HepG2 (cell line): ENCODE data around the gene DNAJA1. TPM values are rescaled to one million over a fixed set of nuclear protein-coding genes. Genes with fewer than 3 reads are reported as not detected.

Experiments used
- ATAC-seq: fragments of 200-7000 bp; cut with Tn5 transposase; 3 replicates; pipeline ENCODE4 v1.9.1; 2020; ENCODE audit warnings: mild to moderate bottlenecking, moderate library complexity
- BruUV-seq: library from RNA; stranded (reverse); fragments of 400-500 nt; replicated peaks from 2 replicates; lab custom pipeline; 2021; lab: Mats Ljungman, UMichigan
- CTCF ChIA-PET: fragments of 300-600 bp; formaldehyde crosslinking; extraction: SDS; loops from one replicate; lab custom pipeline; 2021; ENCODE audit warnings: low total read pairs, inconsistent platforms, low intra/inter-chr PET ratio; lab: Yijun Ruan, JAX
- POLR2A ChIA-PET: fragments of 350-600 bp; sonication (Branson Sonifier 250); formaldehyde crosslinking; loops from one replicate; lab custom pipeline; 2020; ENCODE audit warnings: antibody characterized with exemption, inconsistent platforms; lab: Yijun Ruan, JAX
- DNase-seq: peaks from one replicate; pipeline ENCODE4 v3.0.0-alpha.2; 2015; ENCODE audit warnings: low spot score
- FAIRE-seq: peaks from 3 replicates; lab custom pipeline; 2011; peaks lifted over from hg19 to GRCh38; lab: Jason Lieb, UNC
- H2AFZ ChIP-seq: one replicate; pipeline ENCODE4 v1.6.1; 2011; ENCODE audit warnings: low read length, inconsistent platforms
- H3K27ac ChIP-seq: fragments of 300-600 bp; 3 replicates; pipeline ENCODE4 v1.8.0; 2011; ENCODE audit warnings: mixed run types, mild to moderate bottlenecking, mixed read lengths, low read length, inconsistent platforms; ENCODE audit not compliant: insufficient read depth; ENCODE audit errors: extremely low read length
- H3K27me3 ChIP-seq, 2 experiments: fragments of 200-600 bp in 1 of 2; 2 replicates in 1 of 2; 3 replicates in 1 of 2; pipeline versions ENCODE4 v1.6.0 to v1.8.0; 2011; ENCODE audit warnings: low read length in 2 of 2, mild to moderate bottlenecking in 2 of 2, moderate library complexity in 2 of 2, inconsistent platforms in 1 of 2; ENCODE audit not compliant: insufficient read depth in 2 of 2, control insufficient read depth in 1 of 2
- H3K36me3 ChIP-seq, 2 experiments: fragments of 200-600 bp in 1 of 2; replicated peaks in 1 of 2; 2 replicates in 1 of 2; 3 replicates in 1 of 2; pipeline versions ENCODE4 v1.5.1 to v1.8.0; 2011; ENCODE audit warnings: low read length in 2 of 2, inconsistent platforms in 1 of 2; ENCODE audit not compliant: insufficient read depth in 2 of 2, control insufficient read depth in 1 of 2
- H3K4me1 ChIP-seq: 2 replicates; pipeline ENCODE4 v1.5.1; 2012; ENCODE audit warnings: low read length, inconsistent platforms; ENCODE audit not compliant: insufficient read depth
- H3K4me2 ChIP-seq: 2 replicates; pipeline ENCODE4 v1.6.0; 2011; ENCODE audit warnings: low read depth, low read length, inconsistent platforms
- H3K4me3 ChIP-seq, 3 experiments: fragments of 200-600 bp in 1 of 3; sonication (generic), shearing (Covaris generic) in 1 of 3; replicated peaks in 1 of 3; 2 replicates each; pipeline ENCODE4 v1.5.1; 2011 to 2016; ENCODE audit warnings: low read length in 3 of 3, inconsistent platforms in 2 of 3, low read depth in 2 of 3, mild to moderate bottlenecking in 2 of 3, control low read depth in 1 of 3, mixed read lengths in 1 of 3; ENCODE audit not compliant: insufficient read depth in 1 of 3
- H3K79me2 ChIP-seq: one replicate; pipeline ENCODE4 v1.6.1; 2011; ENCODE audit warnings: low read length, inconsistent platforms; ENCODE audit not compliant: insufficient read depth
- H3K9ac ChIP-seq: 2 replicates; pipeline ENCODE4 v1.6.0; 2011; ENCODE audit warnings: mild to moderate bottlenecking, low read depth, low read length, inconsistent platforms; ENCODE audit not compliant: insufficient read depth
- H3K9me3 ChIP-seq: 2 replicates; pipeline ENCODE4 v1.5.1; 2012; ENCODE audit warnings: mild to moderate bottlenecking, low read length
- H4K20me1 ChIP-seq: 2 replicates; pipeline ENCODE4 v1.6.0; 2011; ENCODE audit warnings: inconsistent platforms, mild to moderate bottlenecking, low read length, moderate library complexity; ENCODE audit not compliant: insufficient read depth
- AGO1 ChIP-seq: fragments of 200-400 bp; formaldehyde crosslinking; IDR thresholded peaks from 2 replicates; pipeline ENCODE4 v1.6.1; 2017; ENCODE audit warnings: mild to moderate bottlenecking, low read depth, low read length, moderate library complexity; ENCODE audit not compliant: poor library complexity, severe bottlenecking
- AGO2 ChIP-seq: fragments of 200-400 bp; formaldehyde crosslinking; optimal IDR thresholded peaks from 2 replicates; pipeline ENCODE3; 2017; ENCODE audit warnings: mild to moderate bottlenecking, low read depth, low read length, moderate library complexity
- HNRNPLL ChIP-seq: fragments of 200-400 bp; formaldehyde crosslinking; IDR thresholded peaks from 2 replicates; pipeline ENCODE4 v1.6.1; 2017; ENCODE audit warnings: mild to moderate bottlenecking, low read depth, low read length; ENCODE audit not compliant: poor library complexity, severe bottlenecking
- KDM4B ChIP-seq: sonication (generic); formaldehyde crosslinking; IDR thresholded peaks from 2 replicates; pipeline ENCODE4 v1.4.0; 2020; ENCODE audit warnings: missing genetic modification reagents
- NBN ChIP-seq: fragments of 450-650 bp; conservative IDR thresholded peaks from 2 replicates; pipeline ENCODE4 v1.6.1; 2017
- RBFOX2 ChIP-seq: fragments of 200-400 bp; formaldehyde crosslinking; IDR thresholded peaks from 2 replicates; pipeline ENCODE4 v1.6.1; 2017; ENCODE audit warnings: low read depth, mild to moderate bottlenecking, low read length
- SP5 ChIP-seq: IDR thresholded peaks from 2 replicates; pipeline ENCODE4 v1.6.1; 2016; ENCODE audit warnings: low read depth, borderline replicate concordance
- ZC3H13 ChIP-seq: sonication (generic); formaldehyde crosslinking; IDR thresholded peaks from 2 replicates; pipeline ENCODE4 v1.8.1; 2023; ENCODE audit warnings: mild to moderate bottlenecking, missing genetic modification reagents, moderate library complexity
- ZNF574 ChIP-seq: sonication (generic); formaldehyde crosslinking; IDR thresholded peaks from 2 replicates; pipeline ENCODE4 v1.4.0; 2020; ENCODE audit warnings: missing genetic modification reagents
- ZNF768 ChIP-seq: sonication (generic); formaldehyde crosslinking; IDR thresholded peaks from 2 replicates; pipeline ENCODE4 v1.4.0; 2020; ENCODE audit warnings: missing genetic modification reagents
- WGBS: methylation state at CpG from one replicate; pipeline ENCODE4 v1.1.6; 2017; ENCODE audit warnings: low lambda C conversion rate; 5-methylcytosine and 5-hydroxymethylcytosine counted together
- in situ Hi-C: cut with HindIII; loops from 2 replicates; pipeline ENCODE4 v1.10.0; 2017; ENCODE audit warnings: low pct_unique_long_range_greater_than_20kb; ENCODE audit not compliant: extremely low pct_ligation_motif_present
- intact Hi-C: fragments of 100-400 bp; cut with micrococcal nuclease; formaldehyde crosslinking; loops from one replicate; pipeline ENCODE4 v1.10.0; 2022; ENCODE audit not compliant: unreplicated experiment
- polyA plus RNA-seq, 8 experiments: library from polyadenylated mRNA; depleted of rRNA in 3 of 8; stranded (reverse) in 7 of 8; unstranded in 1 of 8; fragments of >200 nt; fragmentation: Illumina TruSeq in 4 of 8; extraction: Trizol in 4 of 8; gene quantifications; 2 replicates each; pipeline versions ENCODE4 v1.2.1 to v1.2.3, GENCODE V29; 2011 to 2016; ENCODE audit warnings: low read depth in 4 of 8, missing spikeins in 1 of 8, mixed read lengths in 1 of 8; ENCODE audit not compliant: insufficient read depth in 1 of 8
- total RNA-seq, 5 experiments: library from RNA; depleted of rRNA; stranded (reverse); fragments of >200 nt; fragmentation: Illumina TruSeq; extraction: Trizol; gene quantifications; 2 replicates each; pipeline ENCODE4 v1.2.3, GENCODE V29; 2016; ENCODE audit warnings: low read depth in 1 of 5
- TF ChIP-seq, protein P1 (sequence below): sonication (generic); formaldehyde crosslinking; IDR thresholded peaks from 2 replicates; pipeline ENCODE4 v1.5.1; 2020; ENCODE audit warnings: mild to moderate bottlenecking, missing genetic modification reagents, moderate library complexity

DNAJA1 gene
- total and polyA plus RNA-seq, 2 of the 13 experiments (the other 11 are each of a cell fraction or from before 2014, with no cell fraction given): 95.9 to 306 TPM

DNA sequence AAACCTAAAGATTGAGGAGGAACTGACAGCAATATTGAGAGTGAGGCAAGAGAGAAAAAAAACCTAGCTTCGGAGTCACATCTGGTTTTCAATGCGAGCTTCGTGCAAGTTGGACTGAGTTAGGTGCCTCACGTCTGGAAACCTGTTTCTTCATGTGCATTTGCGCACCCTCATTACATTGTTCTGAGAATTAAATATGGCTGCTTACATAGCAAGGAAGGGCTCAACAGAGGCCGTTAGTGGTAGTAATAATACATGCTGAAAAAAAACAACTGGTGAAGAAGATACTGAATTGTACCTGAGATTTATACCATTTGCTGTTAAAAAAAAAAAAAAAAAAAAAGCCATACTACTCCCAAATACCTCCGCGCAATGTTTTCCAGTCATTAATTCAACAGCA is 18.6 kb downstream of the DNAJA1 start:
- BruUV-seq: no TSS peak
- ChIA-PET POLR2A (interaction anchor here (1.2 to 5.0 kb wide), 2 partner anchors 15 to 19 kb away, joined by 3 to 25 read pairs; partner anchors contain the start of gene DNAJA1), CTCF (no interaction called here)
- TF ChIP-seq ZNF574: no peak
- TF ChIP-seq NBN: no peak
- no peak for TF ChIP-seq KDM4B (CRISPR knock-in tag)
- no peak for TF ChIP-seq ZC3H13
- TF ChIP-seq SP5 (CRISPR knock-in tag): no peak
- ATAC-seq (no peak), DNase-seq (no peak), FAIRE-seq (no peak)
- H3K9ac ChIP-seq: no peak overlapping the region
- H3K4me1 ChIP-seq: peaks cover 48% of the 10 kb centered on the region
- no peaks in the 10 kb centered on the region for H3K79me2 ChIP-seq
- in situ Hi-C loops: no loop called here
- no peaks in the 10 kb centered on the region for H3K9me3 ChIP-seq
- H3K36me3 ChIP-seq: peaks cover 2 to 21% of the 10 kb centered on the region in 2 experiments
- no peak overlapping the region for H3K27ac ChIP-seq
- no peaks in the 10 kb centered on the region for H3K27me3 ChIP-seq
- H4K20me1 ChIP-seq: 0 out of 2 replicates have a peak, but pooled peaks cover 1% of the 10 kb centered on the region
- intact Hi-C loops: no loop called here
- WGBS: 96% methylated on average over 8 of the region's 8 CpGs
- H3K4me2 ChIP-seq: no peak overlapping the region
- H3K4me3 ChIP-seq: 0 out of 6 replicates have a peak overlapping the region, but pooled peaks of 1 of the 3 experiments have one; percentile 12
- no peak overlapping the region for H2AFZ ChIP-seq

GRCh38 chr9:33044162-33044673 is 19.1 kb downstream of the DNAJA1 start:
- Histone ChIP-seq H4K20me1 (no peaks in the 10 kb centered on the region), H3K4me2 (no peak overlapping the region), H2AFZ (no peak overlapping the region), H3K27me3 (no peaks in the 10 kb centered on the region), H3K9ac (0 out of 2 replicates have a peak overlapping the region, but pooled peaks have one; percentile 6), H3K79me2 (no peaks in the 10 kb centered on the region), H3K4me1 (peaks cover 53% of the 10 kb centered on the region), H3K36me3 (peaks cover 2 to 16% of the 10 kb centered on the region in 2 experiments), H3K4me3 (peak overlapping the region in 1 of 3 experiments; percentile 12; a peak in 1 of 6 replicates), H3K9me3 (no peaks in the 10 kb centered on the region), H3K27ac (no peak overlapping the region)
- DNase-seq (no peak), FAIRE-seq (no peak), ATAC-seq (peak; percentile 5; the same call in 2 of the 3 replicates)
- ChIA-PET CTCF (no interaction called here), POLR2A (interaction anchor here (1.2 kb wide), 2 partner anchors 16 to 19 kb away, joined by 3 to 4 read pairs; partner anchors contain the start of gene DNAJA1)
- 87% methylated on average over 41 of the region's 41 CpGs for WGBS
- intact Hi-C loops (no loop called here), in situ Hi-C loops (no loop called here)
- BruUV-seq: no TSS peak
- TF ChIP-seq HNRNPLL (peak; percentile 26), AGO1 (peak; percentile 59), AGO2 (peak; percentile 98), ZNF768 (CRISPR knock-in tag) (no peak), RBFOX2 (peak; percentile 59)
- TF ChIP-seq, protein P1, sequence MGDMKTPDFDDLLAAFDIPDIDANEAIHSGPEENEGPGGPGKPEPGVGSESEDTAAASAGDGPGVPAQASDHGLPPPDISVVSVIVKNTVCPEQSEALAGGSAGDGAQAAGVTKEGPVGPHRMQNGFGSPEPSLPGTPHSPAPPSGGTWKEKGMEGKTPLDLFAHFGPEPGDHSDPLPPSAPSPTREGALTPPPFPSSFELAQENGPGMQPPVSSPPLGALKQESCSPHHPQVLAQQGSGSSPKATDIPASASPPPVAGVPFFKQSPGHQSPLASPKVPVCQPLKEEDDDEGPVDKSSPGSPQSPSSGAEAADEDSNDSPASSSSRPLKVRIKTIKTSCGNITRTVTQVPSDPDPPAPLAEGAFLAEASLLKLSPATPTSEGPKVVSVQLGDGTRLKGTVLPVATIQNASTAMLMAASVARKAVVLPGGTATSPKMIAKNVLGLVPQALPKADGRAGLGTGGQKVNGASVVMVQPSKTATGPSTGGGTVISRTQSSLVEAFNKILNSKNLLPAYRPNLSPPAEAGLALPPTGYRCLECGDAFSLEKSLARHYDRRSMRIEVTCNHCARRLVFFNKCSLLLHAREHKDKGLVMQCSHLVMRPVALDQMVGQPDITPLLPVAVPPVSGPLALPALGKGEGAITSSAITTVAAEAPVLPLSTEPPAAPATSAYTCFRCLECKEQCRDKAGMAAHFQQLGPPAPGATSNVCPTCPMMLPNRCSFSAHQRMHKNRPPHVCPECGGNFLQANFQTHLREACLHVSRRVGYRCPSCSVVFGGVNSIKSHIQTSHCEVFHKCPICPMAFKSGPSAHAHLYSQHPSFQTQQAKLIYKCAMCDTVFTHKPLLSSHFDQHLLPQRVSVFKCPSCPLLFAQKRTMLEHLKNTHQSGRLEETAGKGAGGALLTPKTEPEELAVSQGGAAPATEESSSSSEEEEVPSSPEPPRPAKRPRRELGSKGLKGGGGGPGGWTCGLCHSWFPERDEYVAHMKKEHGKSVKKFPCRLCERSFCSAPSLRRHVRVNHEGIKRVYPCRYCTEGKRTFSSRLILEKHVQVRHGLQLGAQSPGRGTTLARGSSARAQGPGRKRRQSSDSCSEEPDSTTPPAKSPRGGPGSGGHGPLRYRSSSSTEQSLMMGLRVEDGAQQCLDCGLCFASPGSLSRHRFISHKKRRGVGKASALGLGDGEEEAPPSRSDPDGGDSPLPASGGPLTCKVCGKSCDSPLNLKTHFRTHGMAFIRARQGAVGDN (CRISPR knock-in tag): peak; percentile 37
